Measurements from ENCODE around the gene ZSCAN22.

DNA sequence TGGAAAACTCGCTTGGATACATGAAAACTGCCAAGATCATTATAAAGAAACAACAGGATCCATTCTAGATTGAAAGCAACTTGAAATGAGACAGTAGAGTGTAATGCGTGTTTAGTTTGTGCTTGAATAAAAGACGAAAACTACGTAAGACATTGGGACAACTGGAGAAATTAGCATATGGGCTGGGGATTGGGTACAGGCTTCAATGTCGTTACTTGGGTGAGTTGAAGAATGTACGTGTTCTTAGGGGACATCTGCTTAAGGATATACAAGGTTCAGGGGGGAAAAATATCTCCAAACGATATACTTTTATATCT is 22.1 kb upstream of the ZSCAN22 start:
- no peak for TF ChIP-seq POLR2A (IDR thresholded peaks at IDR 0.05)
- TF ChIP-seq, protein P1, sequence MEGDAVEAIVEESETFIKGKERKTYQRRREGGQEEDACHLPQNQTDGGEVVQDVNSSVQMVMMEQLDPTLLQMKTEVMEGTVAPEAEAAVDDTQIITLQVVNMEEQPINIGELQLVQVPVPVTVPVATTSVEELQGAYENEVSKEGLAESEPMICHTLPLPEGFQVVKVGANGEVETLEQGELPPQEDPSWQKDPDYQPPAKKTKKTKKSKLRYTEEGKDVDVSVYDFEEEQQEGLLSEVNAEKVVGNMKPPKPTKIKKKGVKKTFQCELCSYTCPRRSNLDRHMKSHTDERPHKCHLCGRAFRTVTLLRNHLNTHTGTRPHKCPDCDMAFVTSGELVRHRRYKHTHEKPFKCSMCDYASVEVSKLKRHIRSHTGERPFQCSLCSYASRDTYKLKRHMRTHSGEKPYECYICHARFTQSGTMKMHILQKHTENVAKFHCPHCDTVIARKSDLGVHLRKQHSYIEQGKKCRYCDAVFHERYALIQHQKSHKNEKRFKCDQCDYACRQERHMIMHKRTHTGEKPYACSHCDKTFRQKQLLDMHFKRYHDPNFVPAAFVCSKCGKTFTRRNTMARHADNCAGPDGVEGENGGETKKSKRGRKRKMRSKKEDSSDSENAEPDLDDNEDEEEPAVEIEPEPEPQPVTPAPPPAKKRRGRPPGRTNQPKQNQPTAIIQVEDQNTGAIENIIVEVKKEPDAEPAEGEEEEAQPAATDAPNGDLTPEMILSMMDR (IDR thresholded peaks at IDR 0.05) = no peak

All from Peyer's patch (tissue), 4 donors.